Frontal cortex (tissue), 4 donors: ENCODE measurements around the gene CALN1. TPM values are rescaled to one million over a fixed set of nuclear protein-coding genes. Genes with fewer than 3 reads are reported as not detected.
"Not testable (repeated sequence)": the region's sequence is repeated elsewhere in the genome, so short reads cannot be mapped to it uniquely, and the experiment has no call there.

Source experiments
- DNase-seq, 2 donors: peaks; one replicate each; pipeline ENCODE4 v3.0.0; 2012; ENCODE audit warnings: low spot score in 2 of 2
- FAIRE-seq: peaks from 2 replicates; lab custom pipeline; 2012; peaks lifted over from hg19 to GRCh38; lab: Jason Lieb, UNC
- total RNA-seq: library from RNA; depleted of rRNA; stranded (reverse); fragments of >200 nt; gene quantifications from one replicate; pipeline ENCODE4 v1.2.3, GENCODE V29; 2014
- donor health status: control.
- donor health status: control.
- donor health status: control.

CALN1 gene
- total RNA-seq, 1 donor from 2014 or later, result 40.4 TPM

DNA sequence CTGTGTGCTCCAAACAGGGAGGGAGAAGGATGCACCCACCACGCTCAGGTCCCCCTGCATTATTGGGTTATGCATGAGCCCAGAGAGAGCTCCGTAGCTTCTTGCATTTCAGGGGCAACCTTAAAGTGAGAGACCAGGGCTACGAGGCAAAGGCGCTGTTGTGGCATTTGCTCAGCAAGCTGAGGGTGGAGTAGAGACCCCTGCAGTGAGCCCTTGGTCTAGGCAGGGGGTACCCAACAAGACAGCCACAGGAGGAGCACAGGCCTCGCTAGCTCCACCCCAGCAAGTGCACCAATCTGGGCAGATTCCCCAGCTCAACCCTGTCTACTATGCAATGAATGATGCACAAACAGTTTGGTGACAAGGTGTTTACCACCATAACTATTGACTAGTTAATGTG lies 198.4 kb downstream of the CALN1 start:
- DNase-seq, result no peak
- no peak for FAIRE-seq

GRCh38 chr7:72213081-72213480 lies 199.1 kb downstream of the CALN1 start:
- no peak for FAIRE-seq
- DNase-seq, result no peak

- no peak for FAIRE-seq
These were observed 201.0 kb downstream of the CALN1 start for GRCh38 chr7:72211175-72211574.

GRCh38 chr7:72209006-72209405 lies 203.1 kb downstream of the CALN1 start:
- FAIRE-seq, result not testable (repeated sequence)

More at GRCh38 chr7:72211175-72211574, 201.0 kb downstream of the CALN1 start:
- no peak for DNase-seq

DNA sequence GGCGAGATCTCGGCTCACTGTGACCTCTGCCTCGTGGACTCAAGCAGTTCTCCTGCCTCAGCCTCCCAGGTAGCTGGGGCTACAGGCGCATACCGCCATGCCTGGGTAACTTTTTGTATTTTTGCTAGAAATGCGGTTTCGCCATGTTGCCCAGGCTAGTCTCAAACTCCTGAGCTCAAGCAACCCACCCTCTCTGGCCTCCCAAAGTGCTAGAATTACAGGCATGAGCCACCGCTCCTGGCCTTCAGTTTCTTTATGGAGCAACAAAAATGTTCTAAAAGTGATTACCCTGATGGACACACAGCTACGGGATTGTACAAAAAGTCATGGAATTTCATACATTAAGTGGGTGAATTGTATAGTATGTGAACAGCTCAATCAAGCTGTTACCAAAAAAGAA lies 216.0 kb downstream of the CALN1 start:
- DNase-seq, result no peak

More at GRCh38 chr7:72209006-72209405, 203.1 kb downstream of the CALN1 start:
- DNase-seq, result not testable (repeated sequence)

DNA sequence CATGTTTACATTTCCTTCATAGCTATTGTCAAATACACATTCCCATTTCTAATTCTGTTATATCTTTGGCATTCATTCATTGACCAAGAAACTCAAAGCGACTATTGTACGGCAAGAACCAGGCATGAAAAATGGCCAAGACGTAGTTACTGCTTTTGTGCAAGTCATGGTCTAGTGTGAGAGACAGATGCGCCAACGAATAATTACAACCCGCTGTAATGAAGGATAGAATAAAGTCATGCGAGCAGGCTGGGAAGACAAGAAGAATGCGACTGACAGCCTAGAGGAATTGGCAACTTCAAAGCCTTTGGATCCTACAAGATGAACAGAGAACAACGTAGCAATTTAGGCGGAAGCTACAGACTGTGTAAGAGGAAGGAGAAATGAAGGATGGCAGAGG lies 221.2 kb downstream of the CALN1 start:
- FAIRE-seq (no peak), DNase-seq (no peak)

More for the DNA sequence above, 216.0 kb downstream of the CALN1 start:
- FAIRE-seq, result no peak

DNA sequence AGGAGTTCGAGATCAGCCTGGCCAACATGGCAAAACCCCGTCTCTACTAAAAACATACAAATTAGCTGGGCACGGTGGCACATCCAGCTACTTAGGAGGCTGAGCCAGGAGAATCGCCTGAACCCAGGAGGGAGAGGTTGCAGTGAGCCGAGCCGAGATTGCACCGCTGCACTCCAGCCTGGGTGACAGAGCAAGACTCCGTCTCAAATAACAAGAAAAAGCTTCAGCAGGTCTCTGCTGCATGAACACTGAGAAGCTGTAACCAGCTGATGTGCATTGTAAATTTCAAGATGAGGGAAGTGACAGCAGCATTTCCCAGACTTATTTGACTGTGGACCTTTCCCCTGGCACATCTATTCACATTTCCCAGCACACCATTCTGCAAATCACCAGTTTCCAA lies 222.0 kb downstream of the CALN1 start:
- FAIRE-seq (no peak), DNase-seq (no peak)

GRCh38 chr7:72187179-72187578 lies 225.0 kb downstream of the CALN1 start:
- DNase-seq (no peak), FAIRE-seq (no peak)

DNA sequence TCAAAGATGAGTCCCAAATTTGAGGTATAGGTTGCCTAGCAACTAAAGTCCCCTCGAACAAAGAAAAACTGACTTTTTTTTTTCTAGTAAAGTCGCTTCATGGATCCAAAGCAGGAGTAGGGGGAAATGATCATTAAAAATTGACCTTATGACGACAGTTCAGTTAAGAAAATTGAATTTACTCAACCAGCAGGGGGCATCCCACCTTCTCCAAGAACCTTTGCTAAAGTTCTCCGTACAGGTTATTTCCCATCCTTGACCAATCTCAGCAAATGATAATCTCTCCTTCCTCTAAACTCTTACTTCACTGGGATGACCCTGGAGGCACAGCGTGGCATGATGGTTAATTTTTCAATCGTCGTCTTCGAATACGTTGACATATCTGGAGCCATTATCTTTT lies 228.3 kb downstream of the CALN1 start:
- FAIRE-seq, result no peak
- DNase-seq, result no peak

- DNase-seq (no peak), FAIRE-seq (no peak)
These were observed 230.1 kb downstream of the CALN1 start for GRCh38 chr7:72182036-72182435.

DNA sequence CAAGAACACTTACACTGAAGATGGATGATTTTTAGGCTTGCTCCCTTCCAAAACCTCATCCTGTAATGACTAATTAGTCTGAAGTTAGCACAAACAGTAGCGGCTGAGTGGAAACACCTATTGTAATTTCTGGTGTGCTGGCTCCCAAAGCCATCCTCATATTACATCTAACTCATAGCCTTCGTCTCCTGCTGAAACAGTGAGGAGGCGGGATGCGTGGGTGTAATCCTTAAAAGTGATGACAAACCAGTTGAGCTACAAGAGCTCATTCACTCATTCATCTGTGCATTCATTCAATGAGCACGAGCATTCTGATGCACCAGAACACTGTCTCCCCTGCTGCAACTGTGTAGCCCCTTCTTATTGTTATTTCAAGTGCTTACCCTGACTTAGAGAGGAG lies 235.3 kb downstream of the CALN1 start:
- FAIRE-seq (no peak), DNase-seq (peak in 1 of 2 donors; percentile 12)

- FAIRE-seq (no peak), DNase-seq (no peak)
These were observed 241.7 kb downstream of the CALN1 start for GRCh38 chr7:72170475-72170874.

DNA sequence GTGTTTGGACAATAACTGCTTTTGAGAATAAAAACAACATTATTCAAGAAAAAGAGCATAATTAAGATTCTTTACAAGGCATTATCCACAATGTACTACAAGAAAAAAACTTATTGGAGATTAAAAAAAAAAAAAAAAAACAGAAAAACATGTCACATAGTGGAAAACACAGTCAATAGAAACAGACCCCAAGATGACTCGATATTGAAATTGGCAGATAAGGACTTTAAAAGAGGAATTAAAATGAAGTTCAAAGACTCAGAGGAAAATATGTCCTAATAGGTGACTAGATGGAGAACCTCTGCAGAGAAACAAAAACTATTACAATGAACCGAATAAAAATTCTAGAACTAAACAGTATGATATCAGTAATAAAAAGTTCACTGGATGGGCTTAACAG lies 248.9 kb downstream of the CALN1 start:
- DNase-seq (no peak), FAIRE-seq (no peak)

DNA sequence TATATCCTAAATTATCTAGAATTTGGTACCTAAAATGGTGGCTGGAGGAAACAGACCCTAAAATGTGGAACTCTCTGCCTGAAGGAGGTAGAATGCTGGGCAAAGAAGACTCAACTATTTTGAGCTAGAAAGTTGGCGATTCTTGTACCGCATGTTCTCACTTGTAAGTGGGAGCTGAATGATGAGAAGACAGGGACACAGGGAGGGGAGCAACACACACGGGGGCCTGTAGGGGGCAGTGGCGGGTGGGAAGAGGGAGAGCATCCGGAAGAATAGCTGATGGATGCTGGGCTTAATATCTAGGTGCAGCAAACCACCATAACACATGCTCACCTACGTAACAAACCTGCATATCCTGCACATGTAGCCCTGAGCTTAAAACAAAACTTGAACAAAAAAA lies 250.6 kb downstream of the CALN1 start:
- DNase-seq, result no peak

DNA sequence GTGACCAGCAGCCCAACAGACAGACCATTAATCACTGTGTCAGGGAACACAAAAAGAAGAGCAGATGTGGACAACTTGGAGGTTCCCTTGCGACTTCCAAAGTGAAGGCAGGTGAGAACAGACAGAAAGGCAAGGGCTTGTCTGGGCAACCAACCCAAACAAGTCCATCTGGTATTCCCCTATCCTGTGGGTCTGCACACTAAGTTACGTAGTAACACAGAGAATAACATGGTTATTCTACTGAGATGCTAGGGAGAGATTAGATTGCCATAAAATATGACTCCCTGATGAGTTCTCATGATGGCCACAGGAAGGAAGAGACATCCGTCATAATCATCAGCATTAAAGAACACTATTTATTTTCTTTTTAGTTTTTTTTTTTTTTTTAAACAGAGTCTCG lies 252.2 kb downstream of the CALN1 start:
- DNase-seq, result no peak
- no peak for FAIRE-seq

More for the DNA sequence above, 250.6 kb downstream of the CALN1 start:
- FAIRE-seq, result no peak

GRCh38 chr7:72156671-72157070 lies 255.5 kb downstream of the CALN1 start:
- DNase-seq (no peak), FAIRE-seq (no peak)

- DNase-seq (no peak), FAIRE-seq (no peak)
These were observed 259.0 kb downstream of the CALN1 start for GRCh38 chr7:72153132-72153512.

DNA sequence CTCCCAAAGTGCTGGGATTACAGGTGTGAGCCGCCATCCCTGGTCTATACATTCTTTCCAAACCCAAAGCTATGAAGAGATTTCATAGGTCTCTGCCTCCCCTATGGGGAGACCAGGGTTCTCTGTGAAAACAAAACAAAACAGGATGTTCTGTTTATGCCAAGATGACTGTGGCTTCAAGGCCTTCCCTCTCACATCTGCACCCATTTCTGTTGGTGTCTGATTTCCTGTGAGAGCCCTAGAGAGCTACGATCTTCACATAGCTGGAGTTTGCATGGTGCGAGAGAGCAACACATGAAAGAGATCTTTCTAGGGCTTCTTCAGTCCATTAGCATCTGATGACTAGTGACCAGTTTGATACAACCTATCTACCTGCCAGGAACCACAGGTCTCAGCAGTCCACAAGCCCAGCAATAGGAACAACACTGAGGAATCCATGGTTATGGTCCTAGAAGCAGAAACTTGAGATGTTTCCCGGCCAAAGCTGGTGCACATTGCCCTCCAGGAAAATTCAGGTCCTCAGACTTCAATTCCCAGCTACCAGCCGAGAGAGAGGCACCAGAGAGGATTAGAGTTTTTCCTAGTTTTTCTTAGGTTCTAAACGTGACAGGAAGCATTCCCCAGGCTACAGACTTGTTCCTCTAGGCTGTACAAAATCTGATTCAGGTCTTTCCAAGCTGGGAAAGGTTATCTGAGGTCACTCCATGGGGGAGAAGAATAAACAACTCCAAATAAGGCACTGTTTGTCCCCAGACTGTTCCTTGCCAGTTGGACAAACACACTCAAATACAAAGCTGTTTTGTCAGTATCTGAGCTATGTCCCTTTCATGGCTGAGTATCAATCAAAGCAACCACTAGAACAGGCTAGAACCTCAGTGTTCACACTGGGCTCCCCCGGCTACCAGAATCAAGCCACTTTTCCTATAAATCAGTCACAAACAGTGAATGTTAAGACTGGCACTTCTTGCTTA lies 259.7 kb downstream of the CALN1 start:
- DNase-seq (peak; percentile 41 to 46), FAIRE-seq (peak; percentile 99)

DNA sequence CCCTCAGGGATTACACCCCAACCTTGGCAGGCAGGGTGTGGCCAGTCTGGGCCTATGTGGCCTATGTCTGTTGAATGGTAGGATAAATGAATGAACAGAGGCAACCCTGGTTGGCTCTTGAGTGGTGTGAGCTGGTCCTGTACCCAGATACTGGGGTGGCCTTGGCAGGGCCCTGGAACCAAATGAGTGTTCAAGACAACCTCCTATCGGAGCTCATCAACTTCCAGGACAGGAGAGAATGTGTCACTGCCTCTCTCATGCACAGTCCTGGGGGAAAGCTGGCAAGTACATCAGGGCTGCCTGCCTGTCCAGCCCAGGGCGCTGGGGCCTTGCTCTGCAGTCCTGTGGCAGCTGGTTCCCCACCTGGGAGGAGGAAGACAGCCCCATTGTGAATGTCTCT lies 271.6 kb downstream of the CALN1 start:
- DNase-seq, result no peak
- FAIRE-seq, result no peak

- FAIRE-seq (no peak), DNase-seq (no peak)
These were observed 285.0 kb downstream of the CALN1 start for GRCh38 chr7:72127136-72127535.

GRCh38 chr7:72123913-72124312 lies 288.2 kb downstream of the CALN1 start:
- DNase-seq (no peak), FAIRE-seq (no peak)

GRCh38 chr7:72118366-72118765 lies 293.8 kb downstream of the CALN1 start:
- no peak for DNase-seq
- no peak for FAIRE-seq
